ENCODE data around the gene OR4D1.
"Not testable (repeated sequence)": the region's sequence is repeated elsewhere in the genome, so short reads cannot be mapped to it uniquely, and the experiment has no call there.

Gene OR4D1

GRCh38 chr17:58147930-58148434, at the start of gene OR4D1:
OR4D1 (plus strand) TSS chr17:58148384; CDS start chr17:58155154, 6,770 bp downstream.
- DNase-seq: no peak

GRCh38 chr17:58100506-58100905, 47.7 kb upstream of the OR4D1 start:
- DNase-seq: no peak

- DNase-seq: not testable (repeated sequence)
Measured at GRCh38 chr17:58101898-58102297, 46.3 kb upstream of the OR4D1 start.

- no peak for DNase-seq
Measured at GRCh38 chr17:58105093-58105492, 43.1 kb upstream of the OR4D1 start.

GRCh38 chr17:58107306-58107705, 40.9 kb upstream of the OR4D1 start:
- DNase-seq: no peak

GRCh38 chr17:58109197-58109596, 39.0 kb upstream of the OR4D1 start:
- no peak for DNase-seq

- DNase-seq: no peak
Measured at GRCh38 chr17:58110012-58110411, 38.2 kb upstream of the OR4D1 start.

- no peak for DNase-seq
Measured at GRCh38 chr17:58111676-58112075, 36.5 kb upstream of the OR4D1 start.

- DNase-seq: peak; percentile 68
Measured at GRCh38 chr17:58112970-58113631, 35.1 kb upstream of the OR4D1 start.

GRCh38 chr17:58113947-58114346, 34.2 kb upstream of the OR4D1 start:
- DNase-seq: no peak

- DNase-seq: no peak
Measured at GRCh38 chr17:58117382-58117781, 30.8 kb upstream of the OR4D1 start.

GRCh38 chr17:58119491-58119890, 28.7 kb upstream of the OR4D1 start:
- DNase-seq: no peak

GRCh38 chr17:58120195-58120822, 27.9 kb upstream of the OR4D1 start:
- no peak for DNase-seq

GRCh38 chr17:58121925-58122324, 26.3 kb upstream of the OR4D1 start:
- DNase-seq: peak; percentile 31

GRCh38 chr17:58127846-58128245, 20.3 kb upstream of the OR4D1 start:
- no peak for DNase-seq

GRCh38 chr17:58132697-58133096, 15.5 kb upstream of the OR4D1 start:
- not testable (repeated sequence) for DNase-seq

- DNase-seq: no peak
Measured at GRCh38 chr17:58136669-58137279, 11.4 kb upstream of the OR4D1 start.

GRCh38 chr17:58141505-58141904, 6.7 kb upstream of the OR4D1 start:
- no peak for DNase-seq

GRCh38 chr17:58143335-58143734, 4.8 kb upstream of the OR4D1 start:
- not testable (repeated sequence) for DNase-seq

- no peak for DNase-seq
Measured at GRCh38 chr17:58144801-58145200, 3.4 kb upstream of the OR4D1 start.

GRCh38 chr17:58148609-58149008, 425 bp downstream of the OR4D1 start:
- no peak for DNase-seq

GRCh38 chr17:58150394-58150793, 2.2 kb downstream of the OR4D1 start:
- DNase-seq: no peak

GRCh38 chr17:58153046-58153445, 4.9 kb downstream of the OR4D1 start:
- no peak for DNase-seq

- no peak for DNase-seq
Measured at GRCh38 chr17:58153671-58154070, 5.5 kb downstream of the OR4D1 start.

Data from NCI-H345 (cell line).